Ovary (tissue), 9 donors: ENCODE measurements around the gene FOXP1. TPM values are rescaled to one million over a fixed set of nuclear protein-coding genes. Genes with fewer than 3 reads are reported as not detected.

ENCODE experiments used
- DNase-seq, 5 donors: peaks; one replicate each; pipeline ENCODE4 v3.0.0-alpha.2; 2019 to 2020
- H3K27ac ChIP-seq, 2 donors: fragments of 200-600 bp; one replicate each; pipeline versions ENCODE4 v1.5.1 to v1.8.0; 2019 to 2022
- H3K27me3 ChIP-seq: fragments of 200-600 bp; one replicate; pipeline ENCODE4 v1.8.0; 2022
- H3K36me3 ChIP-seq: fragments of 200-600 bp; sonication (generic); one replicate; pipeline ENCODE4 v1.5.1; 2019
- H3K4me1 ChIP-seq: one replicate; pipeline ENCODE4 v1.8.1; 2013; ENCODE audit warnings: mild to moderate bottlenecking, moderate library complexity; ENCODE audit not compliant: insufficient read depth
- H3K4me3 ChIP-seq: fragments of 200-600 bp; sonication (generic); one replicate; pipeline ENCODE4 v1.5.1; 2017
- H3K9me3 ChIP-seq, 2 donors: fragments of 200-600 bp in 1 of 2; sonication (generic) in 1 of 2; one replicate each; pipeline versions ENCODE4 v1.5.1 to v1.8.1; 2013 to 2019; ENCODE audit warnings: mild to moderate bottlenecking in 1 of 2, moderate library complexity in 1 of 2
- EP300 ChIP-seq: sonication (generic); formaldehyde crosslinking; IDR thresholded peaks from one replicate; pipeline ENCODE4 v1.6.1; 2017; ENCODE audit warnings: antibody characterized with exemption
- POLR2A ChIP-seq: fragments of 450-650 bp; IDR thresholded peaks from one replicate; pipeline ENCODE4 v1.6.1; 2017; ENCODE audit warnings: antibody characterized with exemption, mild to moderate bottlenecking, moderate library complexity
- WGBS, 3 donors: extraction: QIAGEN DNeasy Blood & Tissue Kit in 1 of 3; methylation state at CpG; one replicate each; pipeline versions ENCODE4 v1.1.5 to v1.1.7; 2013 to 2017; 5-methylcytosine and 5-hydroxymethylcytosine counted together
- intact Hi-C, 4 donors: fragments of 100-400 bp; cut with DNase I; formaldehyde crosslinking; loops; one replicate each; pipeline versions ENCODE4 v1.11.0 to v1.15.1; 2022 to 2023
- polyA plus RNA-seq, 2 donors: library from polyadenylated mRNA; stranded (reverse); fragments of 200-250 nt in 1 of 2; fragments of 350-450 nt in 1 of 2; fragmentation: Illumina TruSeq in 1 of 2; extraction: RNeasy Lipid Tissue Mini Kit (QIAGEN cat#74804) in 1 of 2; gene quantifications; one replicate each; pipeline ENCODE4 v1.2.3, GENCODE V29; 2013 to 2014
- total RNA-seq, 7 donors: library from RNA; depleted of rRNA in 2 of 7; stranded (reverse); fragments of >200 nt in 2 of 7; fragmentation: NEBNext Ultra II Directional in 3 of 7; extraction: Animal tissue kit (Norgen Biotek cat#: 25700) in 3 of 7; gene quantifications; one replicate each; pipeline versions ENCODE4 v1.1.0 to v1.2.4, GENCODE V29; 2016 to 2023
- TF ChIP-seq, protein P1 (sequence below), 3 donors: fragments of 450-650 bp in 2 of 3; fragments of 200-600 bp in 1 of 3; IDR thresholded peaks; one replicate each; pipeline versions ENCODE4 v1.5.1 to v1.8.0; 2016 to 2022; ENCODE audit warnings: antibody characterized with exemption in 3 of 3, mild to moderate bottlenecking in 1 of 3
- donor health status: DM: no; HTN: no; CAD: no; lungs with moderate emphysema.
- donor health status: DM: no; HTN: no; CAD: no.
- donor health status: Bipolar disorder and iron deficiency.
- donor health status: DM: yes; HTN: yes; CAD: no.
- donor health status: DM: no; HTN: no; CAD: no.
- donor health status: DM: yes; HTN: yes; CAD: no.

Gene FOXP1
- total and polyA plus RNA-seq, 9 donors = 31.7 to 126 (median 114) TPM

DNA sequence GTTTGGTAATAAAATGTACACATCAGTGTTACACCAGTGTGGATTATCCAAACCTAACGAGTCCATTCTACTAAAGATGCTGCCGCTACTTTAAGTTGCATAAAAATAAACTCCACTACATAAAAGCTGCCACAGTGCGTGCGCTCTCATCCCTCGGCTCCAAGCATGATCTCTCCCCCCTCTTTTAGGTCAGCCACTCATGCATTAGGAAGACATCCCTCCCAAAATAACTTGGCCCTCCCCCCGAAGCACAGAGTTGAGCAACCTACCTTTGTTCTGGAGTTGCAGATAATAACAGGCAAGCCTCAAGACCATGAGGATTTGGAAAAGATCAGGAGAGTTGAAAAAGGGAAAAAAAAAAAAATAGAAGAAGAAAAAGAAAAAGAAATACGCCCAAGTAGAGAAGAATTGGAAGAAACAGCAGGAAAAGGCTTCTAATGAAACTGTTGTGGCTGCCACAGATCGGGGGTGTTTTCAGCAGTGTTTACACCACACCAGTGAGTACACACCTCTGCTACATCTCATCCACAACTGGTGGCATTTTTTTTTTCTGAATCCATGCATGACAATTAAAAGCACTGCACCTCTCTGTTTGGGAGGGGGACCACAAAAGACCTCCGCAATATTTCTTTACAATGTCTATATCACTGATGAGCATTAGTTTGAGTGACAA is 339.2 kb downstream of the FOXP1 start:
- TF ChIP-seq POLR2A (no peak), EP300 (no peak)
- TF ChIP-seq, protein P1, sequence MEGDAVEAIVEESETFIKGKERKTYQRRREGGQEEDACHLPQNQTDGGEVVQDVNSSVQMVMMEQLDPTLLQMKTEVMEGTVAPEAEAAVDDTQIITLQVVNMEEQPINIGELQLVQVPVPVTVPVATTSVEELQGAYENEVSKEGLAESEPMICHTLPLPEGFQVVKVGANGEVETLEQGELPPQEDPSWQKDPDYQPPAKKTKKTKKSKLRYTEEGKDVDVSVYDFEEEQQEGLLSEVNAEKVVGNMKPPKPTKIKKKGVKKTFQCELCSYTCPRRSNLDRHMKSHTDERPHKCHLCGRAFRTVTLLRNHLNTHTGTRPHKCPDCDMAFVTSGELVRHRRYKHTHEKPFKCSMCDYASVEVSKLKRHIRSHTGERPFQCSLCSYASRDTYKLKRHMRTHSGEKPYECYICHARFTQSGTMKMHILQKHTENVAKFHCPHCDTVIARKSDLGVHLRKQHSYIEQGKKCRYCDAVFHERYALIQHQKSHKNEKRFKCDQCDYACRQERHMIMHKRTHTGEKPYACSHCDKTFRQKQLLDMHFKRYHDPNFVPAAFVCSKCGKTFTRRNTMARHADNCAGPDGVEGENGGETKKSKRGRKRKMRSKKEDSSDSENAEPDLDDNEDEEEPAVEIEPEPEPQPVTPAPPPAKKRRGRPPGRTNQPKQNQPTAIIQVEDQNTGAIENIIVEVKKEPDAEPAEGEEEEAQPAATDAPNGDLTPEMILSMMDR (IDR thresholded peaks at IDR 0.05) = no peak
- H3K36me3 ChIP-seq = no peaks in the 10 kb centered on the region
- no peaks in the 10 kb centered on the region for H3K27me3 ChIP-seq
- peak; percentile 37 to 75 (median 52) for DNase-seq
- peak overlapping the region; percentile 31 for H3K4me3 ChIP-seq
- peak overlapping the region in 1 of 2 donors; percentile 65 for H3K27ac ChIP-seq
- H3K9me3 ChIP-seq = no peaks in the 10 kb centered on the region
- intact Hi-C loops = loop anchor here in 1 of 4 donors (10.0 kb wide), 1 partner anchor 341 kb away; the partner anchor contains the start of gene FOXP1
- H3K4me1 ChIP-seq = peaks cover 11% of the 10 kb centered on the region
- 12 to 23% (median 15%) methylated on average over 9 of the region's 9 CpGs for WGBS, 3 donors

- Histone ChIP-seq H3K27me3 (no peaks in the 10 kb centered on the region), H3K9me3 (no peaks in the 10 kb centered on the region), H3K27ac (peak overlapping the region in 1 of 2 donors; percentile 16), H3K36me3 (no peaks in the 10 kb centered on the region), H3K4me3 (no peak overlapping the region), H3K4me1 (peaks cover 11% of the 10 kb centered on the region)
- TF ChIP-seq POLR2A = no peak
- TF ChIP-seq EP300 = no peak
- TF ChIP-seq, protein P1 (IDR thresholded peaks at IDR 0.05) = no peak
- 14 to 38% (median 16%) methylated on average over 8 of the region's 8 CpGs for WGBS, 3 donors
- no peak for DNase-seq
- intact Hi-C loops = loop anchor here in 1 of 4 donors (10.0 kb wide), 1 partner anchor 342 kb away; the partner anchor contains the start of gene FOXP1
These were observed 340.3 kb downstream of the FOXP1 start for GRCh38 chr3:71243229-71243628.

- DNase-seq = no peak
- Histone ChIP-seq H3K9me3 (no peaks in the 10 kb centered on the region), H3K36me3 (no peaks in the 10 kb centered on the region), H3K27ac (no peak overlapping the region), H3K4me3 (no peak overlapping the region), H3K4me1 (peaks cover 8% of the 10 kb centered on the region), H3K27me3 (no peaks in the 10 kb centered on the region)
- 62 to 79% (median 70%) methylated on average over 8 of the region's 8 CpGs for WGBS, 3 donors
- intact Hi-C loops = loop anchor here in 1 of 4 donors (10.0 kb wide), 1 partner anchor 343 kb away; the partner anchor contains the start of gene FOXP1
- no peak for TF ChIP-seq POLR2A
- TF ChIP-seq EP300 = no peak
- TF ChIP-seq, protein P1 (IDR thresholded peaks at IDR 0.05) = no peak
These were observed 341.5 kb downstream of the FOXP1 start for GRCh38 chr3:71241981-71242560.

GRCh38 chr3:71241246-71241901 is 342.2 kb downstream of the FOXP1 start:
- Histone ChIP-seq H3K4me1 (peaks cover 8% of the 10 kb centered on the region), H3K4me3 (no peak overlapping the region), H3K27ac (no peak overlapping the region), H3K36me3 (no peaks in the 10 kb centered on the region), H3K9me3 (no peaks in the 10 kb centered on the region), H3K27me3 (no peaks in the 10 kb centered on the region)
- no peak for DNase-seq
- TF ChIP-seq POLR2A (no peak), EP300 (no peak)
- TF ChIP-seq, protein P1 (IDR thresholded peaks at IDR 0.05) = no peak
- 64 to 71% (median 67%) methylated on average over 8 of the region's 8 CpGs for WGBS, 3 donors
- intact Hi-C loops = loop anchor here in 1 of 4 donors (10.0 kb wide), 1 partner anchor 343 kb away; the partner anchor contains the start of gene FOXP1
